HG02981 (cell line): Measurements from ENCODE around the gene SLCO2A1.

Source experiments
- ATAC-seq: cut with Tn5 transposase; IDR thresholded peaks from one replicate; pipeline ENCODE4 v1.9.1; 2021; ENCODE audit warnings: mild to moderate bottlenecking, moderate library complexity; ENCODE audit not compliant: unreplicated experiment

The SLCO2A1 gene

DNA sequence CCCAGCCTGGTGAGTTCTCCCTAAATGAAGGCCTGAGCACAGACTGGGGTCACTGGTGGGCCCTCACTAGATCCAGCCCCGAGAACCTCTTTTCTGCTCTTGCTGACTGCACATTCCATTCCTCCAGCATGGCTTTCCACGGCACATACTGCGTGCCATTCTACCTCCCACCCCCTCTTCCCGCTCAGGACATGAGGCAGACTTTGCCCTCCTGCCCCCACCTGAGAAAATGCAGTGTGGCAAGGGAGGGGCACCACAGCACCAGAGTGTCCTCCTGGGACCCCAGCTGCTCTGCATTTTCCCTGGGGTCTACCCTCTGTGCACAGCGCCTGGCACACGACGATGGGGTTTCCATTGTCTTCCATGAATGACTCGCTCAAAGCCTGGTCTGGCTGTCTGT lies 6.1 kb upstream of the SLCO2A1 start:
- no peak for ATAC-seq

DNA sequence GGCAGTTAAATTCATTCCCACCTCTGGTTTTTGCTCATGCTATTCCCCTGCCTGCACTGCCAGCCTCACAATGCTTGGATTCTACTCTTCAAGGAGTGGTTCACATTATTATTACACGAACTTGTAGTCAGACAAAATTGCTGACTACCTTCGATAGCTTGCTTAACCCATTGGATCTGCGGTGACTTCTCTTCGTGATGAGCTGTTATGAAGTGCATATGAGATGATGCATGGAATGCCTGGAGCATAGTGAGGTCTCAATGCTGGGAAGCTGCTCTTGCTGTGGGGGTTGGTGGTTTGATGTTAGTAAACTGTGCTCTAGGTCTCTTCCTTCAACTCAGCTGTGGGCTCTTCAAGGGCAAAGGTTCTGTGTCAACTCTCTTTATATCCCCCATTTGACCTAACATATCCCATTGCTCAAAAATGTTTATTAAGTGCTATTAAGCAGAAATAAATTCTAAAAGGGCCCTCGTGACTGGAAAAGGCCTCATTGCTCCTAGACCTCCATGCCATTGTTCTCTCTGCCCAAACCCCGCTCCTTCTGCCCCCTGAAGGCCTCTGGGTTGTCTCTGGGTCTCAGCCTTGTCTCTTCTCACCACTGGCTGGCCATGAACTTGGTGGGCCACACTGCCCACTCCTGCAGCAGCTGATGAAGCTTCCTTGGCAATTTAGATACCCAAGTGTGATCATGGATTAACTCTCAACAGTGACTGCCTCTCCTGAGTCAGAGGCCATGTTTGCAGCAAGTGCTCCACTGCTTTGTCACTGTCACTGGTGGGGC lies 4.5 kb upstream of the SLCO2A1 start:
- ATAC-seq = no peak

DNA sequence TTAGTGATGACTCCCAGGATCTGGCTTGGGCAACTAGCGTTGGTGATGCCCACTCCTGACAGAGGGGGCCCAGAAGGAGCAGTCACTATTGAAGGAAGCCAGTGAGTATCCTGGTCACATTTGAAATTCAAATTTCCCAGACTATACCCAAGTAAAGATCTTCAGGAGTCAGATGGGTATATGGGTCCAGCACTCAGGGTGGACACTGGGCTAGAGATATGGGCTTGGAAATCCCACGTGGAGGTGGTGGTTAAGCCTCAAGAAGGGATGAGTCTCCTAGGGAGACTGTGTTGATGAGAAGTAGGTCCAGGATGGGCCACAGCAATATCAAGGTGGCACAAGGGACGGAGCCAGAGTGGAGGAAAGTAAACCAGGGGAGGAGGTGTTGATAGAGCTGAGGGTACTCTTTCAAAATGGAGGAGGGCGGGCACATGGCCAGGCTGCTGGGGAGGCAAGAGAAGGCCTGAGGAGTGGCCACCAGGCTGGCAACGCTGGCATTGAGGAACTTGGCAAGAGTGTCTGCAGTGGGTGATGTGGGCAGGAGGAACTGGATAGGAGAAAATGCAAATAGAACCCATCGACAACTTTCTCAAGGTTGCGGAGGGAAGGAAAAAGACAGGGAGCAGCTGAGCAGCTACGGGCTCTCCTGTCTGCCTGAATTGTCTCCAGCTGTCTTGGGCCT lies 3.7 kb upstream of the SLCO2A1 start:
- ATAC-seq = no peak

DNA sequence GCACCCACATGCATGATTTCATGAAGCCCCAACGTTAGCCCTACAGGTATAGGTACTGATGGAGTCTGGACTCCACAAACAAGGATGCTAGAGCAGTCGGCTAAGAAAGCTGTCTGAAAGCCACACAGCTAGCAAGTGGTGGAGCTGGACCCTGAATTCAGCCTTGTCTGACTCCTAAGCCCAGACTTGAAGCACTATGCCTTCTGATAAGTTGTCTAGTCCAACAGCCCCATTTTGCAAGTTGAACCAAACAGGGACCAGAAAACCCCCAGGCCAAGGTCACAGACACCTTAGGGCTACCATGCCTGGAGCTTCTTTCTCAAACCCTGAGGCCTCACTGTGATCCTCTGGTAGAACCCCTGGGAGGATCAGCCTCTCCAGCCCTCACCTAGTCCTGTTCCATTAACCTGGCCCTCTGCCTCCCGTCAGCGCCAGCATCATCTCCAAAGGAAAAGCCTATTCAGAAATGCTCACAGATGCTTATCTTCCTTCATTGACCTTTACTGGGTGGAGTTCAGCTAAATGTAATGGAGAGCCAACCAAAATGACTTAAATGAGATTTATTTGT lies 1.7 kb upstream of the SLCO2A1 start:
- ATAC-seq = no peak

DNA sequence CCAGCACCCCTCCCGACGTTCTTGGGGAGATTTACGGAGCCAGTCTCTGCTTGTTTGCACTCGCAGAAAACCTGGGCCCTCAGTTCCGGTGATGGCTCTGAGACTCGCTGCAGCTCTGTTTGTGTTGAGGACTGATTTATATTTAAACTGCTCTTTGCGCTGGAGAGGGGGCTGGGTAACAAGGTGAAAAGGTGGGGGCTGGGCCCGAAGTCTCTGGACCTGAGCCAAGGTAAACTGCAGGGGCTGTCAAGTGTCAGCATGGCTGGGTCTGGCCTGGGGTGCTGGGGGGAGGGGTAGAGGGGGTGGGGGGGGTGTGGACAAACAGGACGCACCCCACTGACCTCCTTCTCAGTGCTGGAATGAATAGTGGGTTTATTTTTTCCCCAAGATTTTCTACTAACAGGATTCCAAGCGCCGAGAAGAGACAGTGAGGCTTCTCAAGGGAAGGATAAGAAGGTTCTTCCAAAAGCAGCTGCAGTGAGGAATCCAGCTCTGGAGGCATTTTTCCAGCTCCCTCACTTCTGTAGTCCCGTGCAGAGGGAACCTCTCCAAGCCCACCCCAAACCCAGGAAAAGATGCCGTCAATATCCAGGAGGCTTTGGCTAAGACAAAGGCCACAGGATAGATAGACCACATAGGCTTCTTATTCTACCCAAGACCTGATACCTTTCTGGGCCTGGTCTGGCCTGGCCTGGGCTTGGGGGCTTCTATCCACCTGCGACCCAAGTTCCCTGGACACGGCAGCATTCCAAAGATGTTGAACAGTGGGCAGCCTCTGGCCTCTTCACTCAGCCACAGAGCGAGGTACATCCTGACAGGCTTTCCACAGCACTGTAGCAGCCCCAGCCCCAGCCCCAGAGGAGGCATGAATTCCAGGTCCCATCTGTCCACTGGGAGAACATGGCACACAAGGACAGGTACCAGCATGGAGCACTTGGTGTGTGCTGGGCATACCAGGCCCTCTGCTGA lies 938 bp upstream of the SLCO2A1 start:
- ATAC-seq = no peak

DNA sequence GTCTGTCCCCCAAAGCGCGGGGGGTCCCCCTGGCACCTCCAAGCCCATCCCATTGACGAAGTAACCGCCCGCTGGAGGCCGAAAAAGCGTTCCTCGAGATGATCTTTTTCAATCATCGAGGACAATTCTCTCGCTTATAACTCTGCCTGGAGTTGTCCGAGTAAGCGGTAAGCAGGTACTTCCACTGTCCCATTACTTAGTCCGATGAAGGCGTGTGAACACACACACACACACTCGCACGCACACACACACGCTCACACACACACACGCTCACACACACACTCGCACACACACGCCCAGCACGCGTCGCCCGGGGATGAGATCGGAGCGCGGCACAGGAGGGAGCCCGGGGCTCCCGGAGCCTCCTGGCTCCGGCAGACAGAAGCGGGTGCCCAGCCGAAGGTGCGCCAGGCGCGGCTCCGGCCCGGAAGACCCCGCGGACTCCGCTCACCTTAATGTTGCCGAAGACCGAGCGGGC lies 430 bp downstream of the SLCO2A1 start:
- ATAC-seq = no peak

DNA sequence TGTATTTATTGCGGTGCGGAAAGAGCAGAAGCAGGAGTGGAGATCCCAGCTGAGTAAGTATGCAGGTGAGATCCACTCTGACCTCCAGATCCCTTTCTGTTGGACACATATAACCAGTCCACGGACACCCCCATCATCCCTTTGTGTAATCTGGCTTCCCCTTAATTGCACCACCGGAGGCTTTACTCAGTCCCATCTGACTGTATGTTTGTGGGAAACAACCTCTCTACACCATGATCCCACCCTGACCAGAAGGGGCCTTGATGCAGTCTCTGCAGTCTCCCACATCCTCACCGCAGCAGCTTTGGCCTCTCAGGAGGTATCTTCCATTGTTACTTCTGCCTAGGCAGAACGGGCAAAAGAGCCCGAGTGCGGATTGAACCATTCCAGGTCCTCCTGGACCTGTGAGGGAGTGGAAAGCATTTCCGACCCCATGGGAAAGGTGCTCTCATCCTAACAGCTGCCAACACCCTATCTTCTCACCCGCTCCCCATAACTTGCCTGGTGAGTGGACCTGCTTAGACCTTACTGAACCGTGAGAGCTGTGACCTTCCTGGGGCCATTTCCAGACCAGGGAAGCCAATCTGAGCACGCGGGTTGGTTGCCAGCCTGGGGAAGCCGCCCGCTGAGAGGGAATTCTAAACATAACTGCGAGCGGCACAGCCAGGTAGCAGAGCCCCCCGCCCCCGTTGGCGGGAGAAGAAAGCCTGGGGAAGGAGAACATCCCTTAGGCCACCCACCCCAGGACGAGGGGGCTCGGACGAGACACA lies 1.1 kb downstream of the SLCO2A1 start:
- ATAC-seq = no peak

DNA sequence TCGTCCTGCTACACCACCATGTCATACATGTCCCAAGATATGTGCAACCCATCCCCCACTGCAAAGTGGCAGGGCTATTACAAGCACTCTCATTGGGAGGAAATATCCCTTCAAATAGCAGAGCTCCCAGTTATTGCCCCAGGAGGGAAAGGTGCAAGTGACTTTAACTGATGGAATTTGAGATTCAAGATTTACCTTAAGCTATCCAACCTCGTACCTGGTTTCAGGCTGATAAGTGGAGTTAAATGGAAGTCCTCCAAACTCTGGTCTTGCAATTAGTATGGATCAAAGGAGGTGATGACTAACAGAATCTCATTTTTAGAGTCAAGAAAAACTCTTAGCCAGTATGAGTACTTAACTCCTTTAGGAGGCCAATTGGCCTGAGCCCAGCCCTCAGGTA lies 2.1 kb downstream of the SLCO2A1 start:
- no peak for ATAC-seq

DNA sequence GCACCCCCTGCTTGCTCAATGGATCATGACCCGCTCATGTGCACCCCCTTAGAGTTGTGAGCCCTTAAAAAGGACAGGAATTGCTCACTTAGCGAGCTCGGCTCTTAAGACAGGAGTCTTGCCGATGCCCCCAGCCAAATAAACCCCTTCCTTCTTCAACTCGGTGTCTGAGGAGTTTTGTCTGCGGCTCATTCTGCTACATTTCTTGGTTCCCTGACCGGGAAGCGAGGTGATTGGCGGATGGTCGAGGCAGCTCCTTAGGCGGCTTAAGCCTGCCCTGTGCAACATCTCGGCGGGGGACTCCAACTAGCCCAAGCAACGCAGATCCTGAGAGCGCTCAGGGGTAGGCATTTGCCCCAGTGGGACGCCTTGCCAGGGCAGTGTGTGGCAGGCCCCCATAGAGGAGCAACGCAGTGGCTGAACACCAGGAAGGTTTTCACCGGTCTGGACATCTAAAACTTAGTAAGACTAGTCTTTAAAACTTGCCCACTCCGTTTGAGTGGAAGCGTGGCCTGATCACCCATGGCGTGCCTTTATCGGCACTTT lies 9.5 kb downstream of the SLCO2A1 start:
- no peak for ATAC-seq

DNA sequence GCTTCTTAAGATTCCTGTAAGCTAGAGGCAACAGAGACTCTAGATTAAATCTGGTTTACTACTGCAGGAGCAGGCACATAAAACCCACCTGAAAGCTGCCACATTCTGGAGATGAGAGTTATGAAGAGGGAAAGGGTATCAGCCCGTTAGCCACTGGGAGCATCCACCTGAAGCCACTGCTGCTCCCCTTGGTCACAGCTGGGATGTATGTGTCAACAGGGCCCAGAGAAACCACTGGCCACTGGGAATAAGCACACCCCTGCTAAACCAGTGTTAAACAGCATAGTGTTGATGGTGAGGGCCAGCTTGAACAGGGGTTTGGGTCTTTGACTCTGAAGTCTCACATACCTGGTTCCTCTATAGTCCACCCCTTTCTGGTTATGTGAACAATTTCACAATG lies 10.9 kb downstream of the SLCO2A1 start:
- no peak for ATAC-seq

DNA sequence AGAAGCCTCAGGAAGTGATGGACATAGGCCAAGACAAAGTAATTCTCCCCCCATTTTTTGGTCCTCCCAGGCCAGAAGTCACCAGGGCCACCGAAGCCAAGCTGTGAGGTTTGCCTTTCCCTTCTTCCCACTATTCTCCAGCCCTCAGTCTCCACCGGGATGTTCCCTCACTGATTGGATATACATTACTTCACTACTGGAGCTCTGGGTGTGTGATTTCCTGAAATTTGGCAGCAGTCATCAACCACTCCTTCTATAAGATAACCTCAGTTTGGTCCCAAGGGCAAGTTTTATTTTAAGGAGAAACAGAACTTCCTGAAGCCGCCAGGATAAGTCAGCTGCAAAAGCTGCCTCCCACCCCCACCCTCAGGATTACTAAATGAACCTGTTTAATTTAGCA lies 11.3 kb downstream of the SLCO2A1 start:
- no peak for ATAC-seq

DNA sequence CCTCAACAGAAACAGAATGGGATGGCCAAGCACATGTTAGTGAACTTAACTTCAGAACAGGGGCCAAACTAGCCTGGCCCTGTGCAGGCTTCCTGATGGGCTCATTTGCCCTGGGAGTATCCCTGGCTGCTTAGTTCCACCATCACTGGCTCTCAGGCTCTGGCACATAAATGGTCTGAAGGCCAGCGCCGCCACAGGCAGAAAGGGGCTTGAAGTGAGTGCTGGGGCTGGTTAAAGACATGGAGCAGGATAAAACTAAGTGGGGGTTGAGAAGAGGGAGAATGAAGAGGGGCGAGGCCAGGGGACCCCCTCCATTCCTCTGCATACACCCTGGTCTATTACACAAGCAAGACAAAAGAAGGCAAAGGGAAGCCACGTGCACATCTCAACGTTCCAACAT lies 12.2 kb downstream of the SLCO2A1 start:
- no peak for ATAC-seq

DNA sequence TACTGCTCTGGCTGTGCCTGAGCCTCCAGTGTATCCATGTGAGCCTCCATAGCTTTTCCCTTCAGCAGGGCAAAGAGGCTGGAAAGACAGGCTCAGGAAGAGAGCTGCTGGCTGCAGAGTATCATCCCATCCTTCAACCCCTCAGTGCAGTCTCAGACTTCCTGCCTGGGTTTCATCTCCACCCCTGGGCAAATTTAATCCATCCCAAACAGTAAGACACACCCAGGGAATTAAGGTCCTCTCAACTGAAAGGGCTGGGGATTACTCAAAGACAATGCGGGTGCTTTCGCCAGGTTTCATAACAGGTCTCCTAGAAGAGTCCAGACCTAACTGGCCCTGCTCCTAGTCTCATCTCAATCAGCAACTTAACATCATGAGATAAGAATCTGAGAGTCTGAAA lies 15.5 kb downstream of the SLCO2A1 start:
- ATAC-seq = no peak

DNA sequence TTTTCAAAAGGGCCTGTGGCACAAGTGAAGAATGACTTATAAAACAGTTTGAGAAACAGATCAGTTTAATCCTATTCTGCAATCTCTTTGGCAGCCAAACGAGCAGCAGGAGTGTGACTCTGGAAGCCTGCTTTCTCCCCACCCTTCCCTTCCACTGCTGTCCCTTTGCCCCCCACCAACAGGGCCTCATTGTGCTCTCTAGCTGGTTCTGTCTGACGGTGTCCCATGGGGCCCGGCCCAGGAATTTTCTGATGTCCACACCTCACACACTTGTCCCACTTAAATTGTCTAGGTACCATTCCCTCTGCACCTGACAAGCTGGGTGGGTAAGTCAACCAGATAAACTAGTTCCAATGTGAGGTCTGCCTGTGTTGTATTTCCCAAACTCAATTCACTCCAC lies 16.4 kb downstream of the SLCO2A1 start:
- ATAC-seq = no peak

DNA sequence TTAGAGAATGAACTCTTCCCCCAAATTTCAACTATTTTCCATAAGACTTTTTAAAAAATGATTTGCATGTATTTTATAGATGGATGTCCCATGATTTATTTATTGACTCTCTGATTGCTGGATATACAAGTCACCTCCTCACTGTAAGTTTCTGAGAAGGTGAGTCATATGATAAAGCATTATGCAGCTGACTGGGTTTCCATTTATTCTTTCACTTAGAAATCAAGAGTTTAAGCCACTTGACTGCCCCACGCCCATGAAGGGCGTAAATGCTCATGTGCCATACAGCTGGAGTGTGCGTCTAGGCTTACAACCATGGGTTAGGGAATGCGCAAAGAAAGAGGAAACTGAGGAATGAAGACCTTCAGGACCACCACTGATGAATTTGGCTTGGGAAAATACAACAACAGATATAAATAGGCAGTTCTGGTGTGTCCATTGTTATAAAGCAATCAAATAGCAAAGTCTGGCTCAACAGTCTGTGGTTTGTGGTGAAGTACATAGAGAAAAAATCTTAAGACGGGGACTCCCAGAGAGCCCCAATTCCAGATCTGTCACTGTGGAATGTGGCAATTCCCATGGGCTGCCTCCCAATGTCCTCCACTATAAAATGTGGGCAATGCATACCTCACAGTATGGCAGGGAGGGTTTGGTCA lies 20.3 kb downstream of the SLCO2A1 start:
- ATAC-seq = no peak

DNA sequence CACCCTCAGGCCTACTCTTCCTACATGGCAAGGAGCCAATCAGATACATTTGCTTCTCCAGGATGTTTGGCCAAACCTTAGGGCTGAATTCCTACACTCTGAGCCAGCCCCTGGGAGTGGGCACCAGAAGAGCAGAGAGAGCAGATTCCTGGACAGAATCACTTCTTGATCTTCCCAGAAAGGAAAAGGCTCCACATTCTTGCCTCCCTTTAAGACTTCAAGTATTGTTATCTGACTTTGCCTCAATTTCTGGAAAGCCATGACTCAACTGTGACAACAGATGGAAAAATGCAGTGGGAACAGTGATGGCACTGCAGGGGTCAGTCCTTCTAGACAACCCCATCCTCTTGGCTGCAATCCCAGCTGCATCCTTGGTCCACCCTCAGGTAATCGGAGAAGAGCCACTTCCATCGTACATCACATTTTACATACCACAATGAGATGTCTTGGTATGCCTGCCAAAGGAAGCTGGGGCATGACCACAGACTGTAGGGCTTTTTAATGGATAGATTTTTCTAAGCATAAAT lies 21.0 kb downstream of the SLCO2A1 start:
- ATAC-seq = no peak

DNA sequence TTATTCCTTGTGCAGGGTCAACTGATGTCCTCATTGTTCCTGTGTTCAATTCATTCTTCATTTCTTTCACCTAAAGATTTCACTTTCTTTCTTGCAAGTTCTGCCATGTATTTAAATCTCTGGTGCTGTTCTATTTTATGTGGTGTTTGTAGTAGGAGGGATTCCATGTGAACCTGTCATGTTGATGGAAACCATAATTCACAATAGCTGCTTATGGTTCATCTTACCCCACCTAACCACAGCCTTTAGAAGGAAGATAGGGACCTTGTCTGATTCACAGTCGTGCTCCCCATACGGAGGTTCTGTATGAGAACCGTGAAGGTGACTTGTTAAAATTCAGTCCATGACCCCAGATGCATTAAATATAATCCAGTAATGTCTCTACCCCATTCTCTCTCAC lies 21.9 kb downstream of the SLCO2A1 start:
- no peak for ATAC-seq

DNA sequence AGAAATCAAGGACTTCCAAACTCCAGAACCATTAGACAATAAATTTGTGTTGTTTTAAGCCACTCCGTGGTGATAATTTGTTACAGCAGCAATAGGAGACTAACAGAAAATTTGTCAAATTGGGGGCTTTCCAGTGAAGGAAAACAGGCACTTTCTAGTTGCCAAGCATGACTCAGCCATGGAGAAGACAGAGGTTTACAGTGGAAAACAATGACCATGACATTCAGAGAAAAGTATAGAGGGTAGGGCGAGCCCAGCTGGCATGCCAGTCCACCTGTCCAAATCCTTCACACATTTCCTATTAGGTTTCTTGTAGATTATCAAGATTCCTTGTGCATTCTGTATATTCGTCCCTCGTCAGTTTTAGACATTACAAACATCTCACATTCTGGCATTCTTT lies 24.9 kb downstream of the SLCO2A1 start:
- ATAC-seq = no peak

DNA sequence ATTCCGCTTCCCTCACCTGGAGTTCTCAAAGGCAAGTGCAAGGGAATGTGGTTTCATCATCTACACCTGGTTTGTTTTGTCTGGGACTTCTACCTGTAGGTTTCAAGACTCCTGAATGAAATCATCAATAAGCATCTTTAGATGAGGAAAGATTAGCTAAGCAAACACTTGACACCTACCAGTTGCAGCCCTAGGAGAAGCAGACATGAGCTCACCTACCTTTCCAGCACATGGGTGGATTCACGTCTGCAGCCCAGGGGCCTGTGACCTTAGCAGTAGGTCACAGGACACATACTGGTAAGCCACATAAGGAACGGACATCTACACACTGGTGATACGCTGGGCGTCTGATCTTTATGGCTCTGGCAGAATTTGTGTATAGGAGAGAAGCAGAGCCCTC lies 26.7 kb downstream of the SLCO2A1 start:
- ATAC-seq = no peak
